B cell (primary cell): ENCODE data around the gene ALKBH7. TPM values are rescaled to one million over a fixed set of nuclear protein-coding genes. Genes with fewer than 3 reads are reported as not detected.

Source experiments
- ATAC-seq: fragments of 200-7000 bp; cut with Tn5 transposase; one replicate; pipeline ENCODE4 v1.10.0; 2021; ENCODE audit warnings: low read depth, mild to moderate bottlenecking, moderate number of reproducible peaks, moderate library complexity
- CTCF ChIA-PET: fragments of 350-600 bp; sonication (Branson Sonifier 250); formaldehyde crosslinking; loops from one replicate; lab custom pipeline; 2021; ENCODE audit warnings: antibody characterized with exemption, inconsistent platforms; lab: Charles Lee
- POLR2A ChIA-PET: fragments of 350-600 bp; sonication (Branson Sonifier 250); formaldehyde crosslinking; loops from one replicate; lab custom pipeline; 2021; ENCODE audit warnings: antibody characterized with exemption; lab: Charles Lee
- DNase-seq: peaks from one replicate; pipeline ENCODE4 v3.0.0; 2013
- H2AFZ ChIP-seq: 2 replicates; pipeline ENCODE4 v1.6.1; 2012; ENCODE audit warnings: mild to moderate bottlenecking, low read depth, low read length; ENCODE audit not compliant: insufficient read depth, poor library complexity, severe bottlenecking
- H3K27ac ChIP-seq, 2 donors: 1 replicate in 1 of 2; 2 replicates in 1 of 2; pipeline ENCODE4 v1.5.1; 2012 to 2013; ENCODE audit warnings: low read length in 2 of 2, mild to moderate bottlenecking in 2 of 2, moderate library complexity in 1 of 2
- H3K27me3 ChIP-seq, 4 experiments: fragments of 200-600 bp in 1 of 4; sonication (generic) in 1 of 4; replicated peaks in 1 of 4; 1 replicate in 2 of 4; 2 replicates in 2 of 4; pipeline versions ENCODE4 v1.6.1 to v1.7.0; 2013 to 2016; ENCODE audit warnings: low read length in 3 of 4, mild to moderate bottlenecking in 2 of 4, mixed read lengths in 1 of 4, moderate library complexity in 1 of 4; ENCODE audit not compliant: insufficient read depth in 4 of 4, control insufficient read depth in 3 of 4; ENCODE audit errors: control extremely low read depth in 1 of 4
- H3K36me3 ChIP-seq, 2 experiments: replicated peaks in 1 of 2; 1 replicate in 1 of 2; 2 replicates in 1 of 2; pipeline versions ENCODE4 v1.6.1 to v1.7.1; 2013; ENCODE audit warnings: low read length in 1 of 2; ENCODE audit not compliant: insufficient read depth in 2 of 2, control insufficient read depth in 1 of 2; ENCODE audit errors: control extremely low read depth in 1 of 2, extremely low read depth in 1 of 2
- H3K4me1 ChIP-seq, 2 donors: fragments of 200-600 bp in 1 of 2; sonication (generic) in 1 of 2; 1 replicate in 1 of 2; 2 replicates in 1 of 2; pipeline versions ENCODE4 v1.5.1 to v1.6.1; 2013 to 2017; ENCODE audit warnings: low read length in 2 of 2; ENCODE audit not compliant: control insufficient read depth in 2 of 2, insufficient read depth in 2 of 2
- H3K4me2 ChIP-seq: replicated peaks from 2 replicates; pipeline ENCODE3; 2012; ENCODE audit warnings: mild to moderate bottlenecking, low read depth, low read length; ENCODE audit not compliant: poor library complexity, severe bottlenecking
- H3K4me3 ChIP-seq, 5 experiments: fragments of 200-600 bp in 1 of 5; sonication (generic) in 1 of 5; 1 replicate in 3 of 5; 2 replicates in 2 of 5; pipeline versions ENCODE4 v1.5.1 to v1.7.0; 2011 to 2016; ENCODE audit warnings: low read length in 4 of 5, mild to moderate bottlenecking in 4 of 5, low read depth in 2 of 5, control low read depth in 1 of 5, moderate library complexity in 1 of 5; ENCODE audit not compliant: insufficient read depth in 1 of 5; ENCODE audit errors: control extremely low read depth in 1 of 5, extremely low read depth in 1 of 5
- H3K79me2 ChIP-seq: fragments of 200-600 bp; sonication (generic); one replicate; pipeline ENCODE4 v1.6.0; 2016; ENCODE audit warnings: low read length; ENCODE audit not compliant: control insufficient read depth, insufficient read depth
- H3K9ac ChIP-seq: fragments of 200-600 bp; sonication (generic); 2 replicates; pipeline ENCODE4 v1.6.1; 2017; ENCODE audit warnings: mild to moderate bottlenecking, low read length, moderate library complexity
- H3K9me3 ChIP-seq, 3 donors: one replicate each; pipeline versions ENCODE4 v1.6.1 to v1.7.1; 2013; ENCODE audit warnings: low read length in 2 of 3; ENCODE audit not compliant: control insufficient read depth in 2 of 3, insufficient read depth in 1 of 3; ENCODE audit errors: control extremely low read depth in 1 of 3
- H4K20me1 ChIP-seq: 2 replicates; pipeline ENCODE4 v1.6.0; 2012; ENCODE audit warnings: mild to moderate bottlenecking, low read length; ENCODE audit not compliant: insufficient read depth, control insufficient read depth, poor library complexity, severe bottlenecking
- H3K27ac Mint-ChIP-seq: one replicate; pipeline ENCODE4 v1.8.0; 2021; ENCODE audit warnings: mixed read lengths
- H3K27me3 Mint-ChIP-seq: one replicate; pipeline ENCODE4 v1.8.0; 2021; ENCODE audit warnings: mixed read lengths
- H3K4me1 Mint-ChIP-seq: one replicate; pipeline ENCODE4 v1.8.0; 2021; ENCODE audit warnings: mixed read lengths
- H3K4me3 Mint-ChIP-seq: one replicate; pipeline ENCODE4 v1.8.0; 2021; ENCODE audit warnings: mixed read lengths
- H3K9me3 Mint-ChIP-seq: one replicate; pipeline ENCODE4 v1.8.0; 2022; ENCODE audit warnings: mixed read lengths; ENCODE audit not compliant: insufficient read depth
- CTCF ChIP-seq: fragments of 200-600 bp; IDR thresholded peaks from one replicate; pipeline ENCODE4 v1.8.0; 2022; ENCODE audit warnings: antibody characterized with exemption, mild to moderate bottlenecking
- EZH2 ChIP-seq: IDR thresholded peaks from 2 replicates; pipeline ENCODE4 v1.6.1; 2012; ENCODE audit warnings: borderline replicate concordance, low read depth, mild to moderate bottlenecking, moderate library complexity, low read length; ENCODE audit not compliant: insufficient read depth, poor library complexity, severe bottlenecking
- WGBS: methylation state at CpG from one replicate; pipeline ENCODE4 v1.1.5; 2013; ENCODE audit warnings: missing lambda C conversion rate; ENCODE audit not compliant: insufficient coverage; 5-methylcytosine and 5-hydroxymethylcytosine counted together
- intact Hi-C: fragments of 100-400 bp; cut with micrococcal nuclease; formaldehyde crosslinking; loops from one replicate; pipeline ENCODE4 v1.10.0; 2022
- polyA plus RNA-seq: library from polyadenylated mRNA; depleted of rRNA; stranded (reverse); fragments of >200 nt; gene quantifications from 2 replicates; pipeline ENCODE4 v1.2.3, GENCODE V29; 2012
- total RNA-seq, 2 donors: library from RNA; stranded (reverse); fragments of 120-200 nt in 1 of 2; gene quantifications; 1 replicate in 1 of 2; 2 replicates in 1 of 2; pipeline versions ENCODE4 v1.2.3 to v1.2.4, GENCODE V29; 2013 to 2022

ALKBH7 gene
- total and polyA plus RNA-seq, 2 donors (not counting 1 experiment from before 2014, with no cell fraction given), result 36.4 to 67.0 TPM

- Histone ChIP-seq H3K4me3 (peak within 1 kb of the TSS; percentile 70 to 91 (median 83)), H3K9ac (peak within 1 kb of the TSS; percentile 92), H3K4me1 (peaks cover 15 to 16% of the 10 kb centered on the region in 2 donors), H4K20me1 (no peaks in the 10 kb centered on the region), H3K9me3 (no peaks in the 10 kb centered on the region), H3K79me2 (peaks cover 18% of the 10 kb centered on the region), H3K27ac (peak within 1 kb of the TSS; percentile 73 to 95), H3K36me3 (peaks cover 3 to 13% of the 10 kb centered on the region in 2 experiments), H3K27me3 (no peaks in the 10 kb centered on the region), H3K4me2 (peak within 1 kb of the TSS; percentile 91), H2AFZ (peak within 1 kb of the TSS; percentile 84)
- no peaks in the 10 kb centered on the region for H3K27me3 Mint-ChIP-seq
- DNase-seq (peak; percentile 98), ATAC-seq (peak; percentile 82)
- WGBS, result under 1% methylated on average over 62 of the region's 69 CpGs
- intact Hi-C loops, result loop anchor here (1.0 kb wide), 5 partner anchors 20 to 194 kb away; partner anchors contain the start of gene CLPP
- no peaks in the 10 kb centered on the region for H3K9me3 Mint-ChIP-seq
- peak within 1 kb of the TSS; percentile 95 for H3K4me3 Mint-ChIP-seq
- POLR2A ChIA-PET, result interaction anchor here (0.6 to 2.7 kb wide), 4 partner anchors 17 to 1224 kb away, joined by 3 to 15 read pairs (median 10); partner anchors contain the start of genes ALKBH7 and KHSRP
- peak within 1 kb of the TSS; percentile 97 for H3K27ac Mint-ChIP-seq
- CTCF ChIA-PET, result interaction anchor here (0.6 to 1.4 kb wide), 3 partner anchors 21 to 123 kb away, joined by 3 to 5 read pairs (median 3); partner anchors contain the start of genes ALKBH7 and CLPP
- peaks cover 26% of the 10 kb centered on the region for H3K4me1 Mint-ChIP-seq
- no peak for TF ChIP-seq EZH2
- no peak for TF ChIP-seq CTCF
Observed at GRCh38 chr19:6393074-6393982, 20.7 kb downstream of the ALKBH7 start, which contains the start of gene GTF2F1. Gene GTF2F1 (minus strand): TSS chr19:6393164. CDS start chr19:6392995, 169 bp downstream.
